Activated CD4-positive, alpha-beta T cell treated with anti-CD3 and anti-CD28 coated beads for 48 hours (primary cell): Measurements from ENCODE around the gene TEAD2.
A peak's percentile ranks its signal among the peaks of the same experiment; 100 is the strongest.
"Not testable (repeated sequence)": the region's sequence is repeated elsewhere in the genome, so short reads cannot be mapped to it uniquely, and the experiment has no call there.

ENCODE experiments used
- DNase-seq: peaks from one replicate; pipeline ENCODE4 v3.0.0-alpha.2; 2020

The TEAD2 gene

GRCh38 chr19:49383599-49383998 lies 21.4 kb upstream of the TEAD2 start:
- DNase-seq = no peak

DNA sequence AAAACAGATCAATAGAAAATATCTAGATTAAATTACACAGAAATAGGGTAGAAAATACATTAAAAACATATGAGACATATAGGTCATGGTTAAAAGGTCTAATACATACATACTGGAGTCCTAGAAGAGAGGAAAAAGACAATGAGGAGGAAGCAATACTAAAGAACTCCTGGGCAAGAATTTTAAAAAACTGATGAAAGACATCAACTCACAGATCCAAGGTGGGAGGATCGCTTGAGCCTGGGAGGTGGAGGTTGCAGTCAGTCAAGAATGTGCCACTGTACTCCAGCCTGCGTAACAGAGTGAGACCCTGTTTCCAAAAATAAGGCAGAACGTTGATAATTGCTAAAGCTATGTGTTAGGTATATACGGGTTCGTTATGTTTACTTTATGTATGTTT lies 20.4 kb upstream of the TEAD2 start:
- DNase-seq = no peak

- DNase-seq = no peak
Observed at GRCh38 chr19:49380391-49380790, 18.2 kb upstream of the TEAD2 start.

DNA sequence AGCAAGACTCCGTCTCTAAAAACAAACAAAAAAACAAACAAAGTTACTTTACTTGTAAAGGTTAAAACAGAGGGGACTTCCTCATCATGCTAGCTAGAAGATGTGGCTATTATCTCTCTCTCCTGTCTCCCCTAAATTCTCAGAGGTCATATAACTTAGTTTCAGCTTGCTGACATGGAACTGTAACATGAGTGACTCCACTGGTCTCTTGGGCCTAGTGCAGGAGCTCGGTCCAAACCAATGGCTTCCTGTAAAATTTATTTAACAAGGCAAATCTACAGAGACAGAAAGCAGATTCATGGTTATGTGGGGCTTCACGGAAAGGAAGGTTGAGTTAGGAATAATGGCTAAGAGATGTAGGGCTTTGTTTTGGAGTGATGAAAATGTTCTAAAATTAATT lies 16.3 kb upstream of the TEAD2 start:
- no peak for DNase-seq

DNA sequence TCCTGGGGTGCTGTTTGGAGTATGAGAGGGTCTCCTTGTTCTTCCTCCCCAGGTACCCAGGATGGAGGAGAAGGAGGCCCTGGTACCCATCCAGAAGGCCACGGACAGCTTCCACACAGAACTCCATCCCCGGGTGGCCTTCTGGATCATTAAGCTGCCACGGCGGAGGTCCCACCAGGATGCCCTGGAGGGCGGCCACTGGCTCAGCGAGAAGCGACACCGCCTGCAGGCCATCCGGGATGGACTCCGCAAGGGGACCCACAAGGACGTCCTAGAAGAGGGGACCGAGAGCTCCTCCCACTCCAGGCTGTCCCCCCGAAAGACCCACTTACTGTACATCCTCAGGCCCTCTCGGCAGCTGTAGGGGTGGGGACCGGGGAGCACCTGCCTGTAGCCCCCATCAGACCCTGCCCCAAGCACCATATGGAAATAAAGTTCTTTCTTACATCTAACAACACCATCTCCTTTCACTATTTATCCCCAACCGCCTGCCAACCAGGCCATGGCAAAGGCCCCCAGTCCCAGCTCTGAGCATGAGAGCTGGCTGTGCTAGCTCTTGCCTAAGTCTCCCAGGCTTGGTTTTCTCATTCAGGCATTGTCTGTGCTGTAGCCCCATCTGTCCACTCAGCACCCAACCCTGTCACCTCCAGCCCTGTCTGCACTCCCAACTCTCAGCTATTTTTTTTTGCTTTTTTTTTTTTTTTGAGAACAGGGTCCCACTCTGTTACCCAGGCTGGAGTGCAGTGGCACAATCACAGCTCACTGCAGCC lies 12.6 kb upstream of the TEAD2 start:
- DNase-seq = no peak

- not testable (repeated sequence) for DNase-seq
Observed at GRCh38 chr19:49373174-49373573, 11.0 kb upstream of the TEAD2 start.

DNA sequence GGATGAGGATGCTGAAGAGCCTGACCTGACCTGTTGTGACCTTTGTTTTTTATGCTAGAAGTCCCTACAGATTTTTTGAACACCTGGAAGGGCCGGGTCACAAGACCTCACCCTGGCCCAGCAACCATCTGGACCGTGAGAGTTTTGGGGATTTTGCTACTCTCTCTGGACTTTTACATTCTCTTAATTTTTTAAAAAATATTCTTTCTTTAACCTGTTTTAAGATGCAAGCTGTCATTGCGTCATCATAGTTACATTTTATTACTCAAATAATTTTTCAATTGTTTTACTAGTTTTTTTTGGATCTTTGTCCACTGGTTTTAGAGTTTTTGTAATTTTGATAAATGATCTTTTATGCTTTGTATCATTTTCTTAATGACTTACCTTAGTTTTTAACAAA lies 9.0 kb upstream of the TEAD2 start:
- DNase-seq = no peak

- DNase-seq = no peak
Observed at GRCh38 chr19:49368711-49369358, 6.6 kb upstream of the TEAD2 start.

DNA sequence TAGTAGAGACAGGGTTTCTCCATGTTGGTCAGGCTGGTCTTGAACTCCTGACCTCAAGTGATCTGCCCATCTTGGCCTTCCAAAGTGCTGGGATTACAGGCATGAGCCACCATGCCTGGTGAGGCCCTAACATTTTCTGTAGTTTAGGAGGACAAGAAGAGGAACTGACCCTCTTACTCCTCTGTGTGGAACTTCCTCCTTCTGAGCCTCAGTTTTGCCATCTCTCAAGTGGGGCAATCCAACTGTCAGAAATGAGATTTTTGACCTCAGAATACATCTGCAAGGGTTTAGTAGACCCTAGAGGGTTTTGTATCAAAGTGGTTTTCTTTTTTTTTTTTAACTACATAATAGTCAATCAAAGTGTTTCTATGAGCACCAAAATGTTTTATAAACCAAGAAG lies 3.9 kb upstream of the TEAD2 start:
- no peak for DNase-seq

DNA sequence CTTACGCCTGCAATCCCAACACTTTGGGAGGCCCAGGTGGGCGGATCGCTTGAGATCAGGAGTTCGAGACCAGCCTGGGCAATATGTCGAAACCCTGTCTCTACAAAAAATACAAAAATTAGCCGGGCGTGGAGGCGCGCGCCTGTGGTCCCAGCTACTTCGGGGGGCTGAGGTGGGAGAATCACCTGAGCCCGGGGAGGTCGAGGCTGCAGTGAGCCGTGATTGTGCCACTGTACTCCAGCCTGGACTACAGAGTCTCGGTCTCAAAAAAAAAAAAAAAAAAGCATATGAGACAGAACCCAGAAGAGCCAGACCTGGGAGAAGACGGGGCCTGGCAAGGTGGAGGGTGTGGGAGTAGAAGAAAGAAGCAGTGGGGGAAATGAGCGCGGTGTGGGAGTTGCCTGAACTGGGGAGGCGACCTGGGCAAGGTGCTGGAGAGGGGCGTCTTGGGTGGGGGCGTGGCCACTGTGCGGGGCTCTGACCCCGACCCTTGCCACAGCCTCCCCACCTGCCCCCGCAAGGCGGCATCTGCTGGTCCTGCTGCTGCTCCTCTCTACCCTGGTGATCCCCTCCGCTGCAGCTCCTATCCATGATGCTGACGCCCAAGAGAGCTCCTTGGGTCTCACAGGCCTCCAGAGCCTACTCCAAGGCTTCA lies 2.0 kb upstream of the TEAD2 start:
- no peak for DNase-seq

- peak; percentile 93 for DNase-seq
Observed at GRCh38 chr19:49363268-49364082, 1.3 kb upstream of the TEAD2 start, which contains the start of gene DKKL1. DKKL1 (plus strand) TSS chr19:49363877; CDS start chr19:49363999, 122 bp downstream.

DNA sequence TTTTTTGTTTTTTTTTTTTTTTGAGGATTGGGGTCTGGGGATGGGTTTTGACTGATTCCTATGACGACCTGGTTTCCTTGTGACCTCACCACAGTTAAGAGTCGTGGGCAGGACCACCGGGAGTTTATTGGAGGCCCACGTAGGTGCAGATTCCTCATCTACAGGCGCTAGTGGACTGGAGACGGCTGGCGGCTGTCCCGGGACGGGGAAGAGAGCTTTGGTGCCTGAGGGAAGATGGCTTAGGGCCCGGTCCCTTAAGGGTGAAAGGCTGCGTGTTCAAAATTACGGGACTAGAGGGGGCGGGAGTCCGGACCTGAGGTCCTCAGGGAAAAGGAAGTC lies 682 bp upstream of the TEAD2 start:
- peak; percentile 25 for DNase-seq

DNA sequence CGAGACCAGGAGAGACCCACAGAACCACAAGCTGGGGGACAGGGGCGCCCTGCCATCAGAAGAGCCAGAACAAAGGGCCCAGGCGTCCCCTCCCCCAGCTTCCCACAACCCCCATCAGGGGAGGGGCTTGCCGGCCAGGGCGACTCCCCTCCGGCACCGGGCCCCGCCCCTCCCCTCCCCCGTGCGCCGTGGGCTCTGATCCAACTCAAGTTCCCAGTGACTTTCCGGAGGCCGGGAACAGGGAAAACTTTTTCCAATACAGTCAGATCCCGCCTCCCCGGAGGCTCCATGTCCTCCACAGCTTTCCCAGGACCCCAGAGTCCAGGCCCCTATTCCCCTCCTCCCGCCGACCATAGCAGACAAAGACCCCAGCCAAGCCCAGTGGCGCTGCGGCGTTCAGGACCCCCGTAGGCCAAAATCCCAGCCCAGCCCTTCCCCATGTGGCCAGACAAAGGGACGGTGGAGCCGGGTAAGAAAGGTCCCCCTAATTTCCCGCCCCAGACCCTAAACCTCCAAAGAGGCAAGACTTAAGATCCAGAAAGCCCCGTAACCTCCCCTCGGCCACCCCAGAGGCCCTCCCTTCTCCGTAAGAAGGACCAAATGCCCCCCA lies 673 bp downstream of the TEAD2 start:
- DNase-seq = peak; percentile 23

GRCh38 chr19:49359851-49360820 lies 2.1 kb downstream of the TEAD2 start:
- no peak for DNase-seq

GRCh38 chr19:49357186-49357585 lies 5.0 kb downstream of the TEAD2 start:
- no peak for DNase-seq

DNA sequence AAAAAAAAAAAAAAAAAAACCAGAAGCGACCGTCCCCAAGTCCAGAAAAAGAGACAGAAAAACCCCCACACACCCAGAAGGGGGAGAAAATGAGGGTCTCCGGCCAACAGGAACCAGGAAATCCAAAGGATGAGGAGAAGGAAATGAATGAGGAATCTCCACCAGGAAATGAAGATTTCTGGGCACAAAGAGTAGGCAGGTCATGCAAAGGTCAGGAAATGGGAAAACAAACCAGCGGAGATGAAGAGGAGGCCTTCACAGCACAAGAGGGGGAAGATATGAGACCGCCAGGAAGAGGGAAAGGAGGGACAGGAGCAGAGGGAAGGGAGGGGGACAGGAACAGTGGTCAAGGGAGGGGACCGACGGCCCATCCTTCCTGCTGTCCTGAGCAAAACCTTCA lies 5.8 kb downstream of the TEAD2 start:
- no peak for DNase-seq

GRCh38 chr19:49355909-49356353 lies 6.3 kb downstream of the TEAD2 start:
- no peak for DNase-seq

DNA sequence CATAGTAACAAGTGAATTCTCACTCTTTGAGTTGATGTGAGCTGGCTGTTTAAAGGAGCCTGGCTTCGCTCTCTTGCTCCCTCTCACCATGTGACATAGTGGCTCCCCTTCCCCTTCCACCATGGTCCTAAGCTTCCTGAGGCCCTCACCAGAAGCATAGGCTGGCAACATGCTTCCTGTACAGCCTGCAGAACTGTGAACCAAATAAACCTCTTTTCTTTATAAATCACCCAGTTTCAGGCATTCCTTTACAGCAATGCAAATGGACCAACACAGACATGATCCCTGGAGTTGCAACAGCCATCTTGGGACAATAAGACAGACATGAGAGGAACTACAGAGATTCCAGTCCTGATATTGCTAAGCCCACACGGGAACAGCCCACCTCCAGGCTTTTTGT lies 12.6 kb downstream of the TEAD2 start:
- DNase-seq = no peak

- DNase-seq = no peak
Observed at GRCh38 chr19:49348305-49349189, 13.7 kb downstream of the TEAD2 start.

DNA sequence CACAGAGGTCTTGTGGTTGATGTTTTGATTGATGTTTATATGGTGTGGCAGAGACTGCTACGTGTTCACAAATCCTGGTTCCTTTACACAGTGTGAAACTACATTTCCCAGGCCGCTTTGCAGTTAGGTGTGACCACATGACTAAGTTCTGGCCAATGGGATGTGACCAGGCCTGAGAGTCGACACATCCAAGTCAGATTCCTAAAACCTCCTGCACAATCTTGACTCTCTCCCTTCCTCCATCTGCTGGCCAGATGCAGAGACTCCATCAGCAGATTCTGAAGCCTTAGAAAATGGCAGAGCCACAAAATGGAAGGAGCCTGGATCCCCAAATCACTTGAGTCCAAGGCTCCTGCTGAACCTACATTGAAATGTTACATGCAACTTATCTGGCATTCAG lies 14.4 kb downstream of the TEAD2 start:
- DNase-seq = peak; percentile 34
